Trophoblast cell (in vitro differentiated cells and primary cell): Measurements from ENCODE around the gene CHRNB2.

Experiments
- DNase-seq, 2 donors: peaks; one replicate each; pipeline ENCODE4 v3.0.0-alpha.2; 2016
- H2AFZ ChIP-seq: 2 replicates; pipeline ENCODE4 v1.6.1; 2013; ENCODE audit warnings: low read length, moderate library complexity, mild to moderate bottlenecking; ENCODE audit not compliant: insufficient read depth, poor library complexity
- H2AK5ac ChIP-seq: 2 replicates; pipeline ENCODE4 v1.6.1; 2013; ENCODE audit warnings: mild to moderate bottlenecking, low read length
- H2BK120ac ChIP-seq: 2 replicates; pipeline ENCODE4 v1.6.1; 2013; ENCODE audit warnings: low read length, mild to moderate bottlenecking, moderate library complexity; ENCODE audit not compliant: insufficient read depth, poor library complexity
- H2BK12ac ChIP-seq: 2 replicates; pipeline ENCODE4 v1.6.1; 2013; ENCODE audit warnings: mild to moderate bottlenecking, low read length, moderate library complexity
- H2BK5ac ChIP-seq: 2 replicates; pipeline ENCODE4 v1.6.1; 2013; ENCODE audit warnings: low read length, low read depth, moderate library complexity, mild to moderate bottlenecking; ENCODE audit not compliant: poor library complexity
- H3K14ac ChIP-seq: 2 replicates; pipeline ENCODE4 v1.6.1; 2013; ENCODE audit warnings: mild to moderate bottlenecking, low read length
- H3K18ac ChIP-seq: 2 replicates; pipeline ENCODE4 v1.6.1; 2013; ENCODE audit warnings: mild to moderate bottlenecking, low read length
- H3K23ac ChIP-seq: 2 replicates; pipeline ENCODE4 v1.6.1; 2013; ENCODE audit warnings: low read length
- H3K27ac ChIP-seq: 2 replicates; pipeline ENCODE4 v1.5.1; 2013; ENCODE audit warnings: low read depth, mild to moderate bottlenecking, inconsistent platforms, low read length, moderate library complexity
- H3K27me3 ChIP-seq: 2 replicates; pipeline ENCODE4 v1.6.1; 2013; ENCODE audit warnings: inconsistent platforms, mild to moderate bottlenecking, low read length, moderate library complexity; ENCODE audit not compliant: insufficient read depth
- H3K36me3 ChIP-seq, 2 experiments: 1 replicate in 1 of 2; 2 replicates in 1 of 2; pipeline ENCODE4 v1.6.1; 2013; ENCODE audit warnings: low read length in 2 of 2, mild to moderate bottlenecking in 2 of 2, moderate library complexity in 1 of 2; ENCODE audit not compliant: insufficient read depth in 2 of 2, control insufficient read depth in 1 of 2
- H3K4ac ChIP-seq: 2 replicates; pipeline ENCODE4 v1.6.1; 2013; ENCODE audit warnings: low read depth, mild to moderate bottlenecking, low read length, moderate library complexity
- H3K4me1 ChIP-seq, 2 experiments: 1 replicate in 1 of 2; 2 replicates in 1 of 2; pipeline ENCODE4 v1.6.1; 2013; ENCODE audit warnings: low read length in 2 of 2, mild to moderate bottlenecking in 2 of 2, moderate library complexity in 1 of 2; ENCODE audit not compliant: insufficient read depth in 2 of 2, control insufficient read depth in 1 of 2
- H3K4me2 ChIP-seq: 2 replicates; pipeline ENCODE4 v1.6.1; 2013; ENCODE audit warnings: inconsistent platforms, mild to moderate bottlenecking, low read length, moderate library complexity
- H3K4me3 ChIP-seq: 2 replicates; pipeline ENCODE4 v1.5.1; 2013; ENCODE audit warnings: mild to moderate bottlenecking, low read depth, low read length, inconsistent platforms
- H3K79me1 ChIP-seq: one replicate; pipeline ENCODE4 v1.6.1; 2013; ENCODE audit warnings: low read length
- H3K79me2 ChIP-seq: 2 replicates; pipeline ENCODE4 v1.6.1; 2013; ENCODE audit warnings: low read length, mild to moderate bottlenecking; ENCODE audit not compliant: control insufficient read depth, insufficient read depth, poor library complexity
- H3K9ac ChIP-seq: 2 replicates; pipeline ENCODE4 v1.6.1; 2013; ENCODE audit warnings: mild to moderate bottlenecking, low read length
- H3K9me3 ChIP-seq: 2 replicates; pipeline ENCODE4 v1.6.1; 2013; ENCODE audit warnings: low read depth, mild to moderate bottlenecking, control low read depth, inconsistent platforms, low read length; ENCODE audit not compliant: insufficient read depth
- H4K12ac ChIP-seq: 2 replicates; pipeline ENCODE4 v1.6.1; 2013; ENCODE audit warnings: low read depth, mild to moderate bottlenecking, low read length, moderate library complexity
- H4K8ac ChIP-seq: 2 replicates; pipeline ENCODE4 v1.6.1; 2013; ENCODE audit warnings: low read depth, mild to moderate bottlenecking, low read length, moderate library complexity
- H4K91ac ChIP-seq: one replicate; pipeline ENCODE4 v1.6.1; 2013; ENCODE audit warnings: low read depth, mild to moderate bottlenecking, low read length, moderate library complexity
- WGBS: extraction: QIAGEN DNeasy Blood & Tissue Kit; methylation state at CpG from one replicate; pipeline ENCODE4 v1.1.7; 2013; ENCODE audit warnings: missing lambda C conversion rate; ENCODE audit not compliant: insufficient read length, insufficient coverage; ENCODE audit errors: extremely low coverage; 5-methylcytosine and 5-hydroxymethylcytosine counted together

The CHRNB2 gene

DNA sequence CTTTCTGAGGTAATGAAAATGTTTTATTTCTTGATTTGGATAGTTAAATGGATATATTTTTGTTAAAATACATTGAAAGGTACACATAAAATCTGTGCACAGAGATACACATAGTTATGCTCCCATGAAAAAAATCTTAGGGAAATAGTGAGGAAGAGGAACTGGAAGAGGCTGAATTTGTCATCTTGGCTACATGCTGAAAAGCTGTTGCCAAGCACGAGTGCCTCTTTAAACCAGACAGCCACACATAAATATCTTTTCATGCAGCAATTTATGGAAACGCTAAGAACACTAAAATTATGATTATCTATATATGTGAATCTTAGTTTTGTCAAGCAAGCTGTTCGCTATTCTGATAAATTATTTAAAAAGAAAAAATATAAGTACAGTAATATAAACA, 53.2 kb downstream of the CHRNB2 start:
- Histone ChIP-seq H3K79me2 (no peaks in the 10 kb centered on the region), H4K8ac (no peak overlapping the region), H3K4me2 (no peak overlapping the region), H3K4me3 (no peak overlapping the region), H2BK120ac (no peak overlapping the region), H3K18ac (no peak overlapping the region), H4K12ac (no peak overlapping the region), H3K9me3 (no peaks in the 10 kb centered on the region), H3K27me3 (no peaks in the 10 kb centered on the region), H3K14ac (no peak overlapping the region), H3K36me3 (no peaks in the 10 kb centered on the region), H4K91ac (no peak overlapping the region), H3K27ac (no peak overlapping the region), H3K9ac (no peak overlapping the region), H2BK5ac (no peak overlapping the region), H3K4ac (no peak overlapping the region), H3K23ac (no peak overlapping the region), H2AK5ac (no peak overlapping the region), H3K4me1 (peaks cover 0 to 4% of the 10 kb centered on the region in 2 experiments), H2BK12ac (no peak overlapping the region), H2AFZ (no peak overlapping the region), H3K79me1 (no peaks in the 10 kb centered on the region)
- no peak for DNase-seq
- no CpG with 5 or more reads among the region's 3 CpGs for WGBS

DNA sequence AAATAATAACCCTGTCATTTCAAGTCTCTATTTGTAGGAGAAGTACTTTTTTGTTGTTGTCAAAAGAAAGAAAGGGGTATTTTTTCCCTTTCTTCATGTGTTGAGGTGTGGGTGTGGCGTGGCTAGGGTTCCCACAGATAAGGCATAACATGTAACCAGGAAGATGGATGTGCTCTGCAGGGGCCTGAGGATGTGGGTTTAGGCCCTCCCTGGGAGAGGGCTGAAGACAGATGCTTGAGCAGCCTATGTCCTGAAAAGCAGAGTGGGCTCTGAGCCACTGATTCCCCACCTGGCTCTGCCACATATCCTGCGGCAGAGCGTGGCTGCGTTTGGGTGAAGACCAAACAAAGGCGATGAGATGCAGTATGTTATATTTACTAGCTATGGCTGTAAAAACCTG, 54.3 kb downstream of the CHRNB2 start:
- no peak overlapping the region for H3K18ac ChIP-seq
- no peak overlapping the region for H4K12ac ChIP-seq
- H4K91ac ChIP-seq = no peak overlapping the region
- no peak overlapping the region for H2AK5ac ChIP-seq
- no peak overlapping the region for H3K27ac ChIP-seq
- WGBS = no CpG with 5 or more reads among the region's 5 CpGs
- no peak overlapping the region for H3K14ac ChIP-seq
- no peak overlapping the region for H3K23ac ChIP-seq
- H3K27me3 ChIP-seq = no peaks in the 10 kb centered on the region
- no peaks in the 10 kb centered on the region for H3K79me1 ChIP-seq
- H2BK120ac ChIP-seq = no peak overlapping the region
- H2BK5ac ChIP-seq = no peak overlapping the region
- H3K36me3 ChIP-seq = no peaks in the 10 kb centered on the region
- peaks cover 0 to 4% of the 10 kb centered on the region in 2 experiments for H3K4me1 ChIP-seq
- DNase-seq = no peak
- no peak overlapping the region for H3K9ac ChIP-seq
- no peak overlapping the region for H3K4me2 ChIP-seq
- H2BK12ac ChIP-seq = no peak overlapping the region
- no peak overlapping the region for H2AFZ ChIP-seq
- no peaks in the 10 kb centered on the region for H3K9me3 ChIP-seq
- no peak overlapping the region for H3K4me3 ChIP-seq
- H3K79me2 ChIP-seq = no peaks in the 10 kb centered on the region
- H4K8ac ChIP-seq = no peak overlapping the region
- H3K4ac ChIP-seq = no peak overlapping the region

DNA sequence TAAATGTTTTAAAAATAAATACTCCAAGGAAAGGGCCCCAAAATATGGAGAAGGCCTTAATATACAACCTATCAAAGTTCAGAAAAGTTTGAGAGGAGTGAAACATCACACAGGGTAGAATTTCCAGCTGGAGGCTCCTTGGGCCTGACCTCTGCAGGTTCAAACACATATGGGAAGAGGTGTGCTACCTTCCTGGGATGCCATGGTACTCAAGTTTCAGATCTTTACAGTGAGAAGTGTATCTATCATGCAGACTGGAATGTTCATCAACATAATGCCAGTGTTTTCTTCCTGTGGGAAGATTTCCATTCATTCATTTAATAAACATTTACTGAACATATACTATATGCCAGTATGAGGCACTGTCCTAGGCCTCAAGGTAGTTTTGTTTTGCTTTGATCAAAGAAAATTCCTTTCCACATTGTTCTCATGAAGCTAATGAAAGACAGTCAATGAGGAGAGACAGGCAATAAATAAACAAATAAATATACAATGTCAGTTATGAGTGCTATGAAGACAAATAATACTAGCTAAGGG, 55.0 kb downstream of the CHRNB2 start:
- no peaks in the 10 kb centered on the region for H3K9me3 ChIP-seq
- H3K23ac ChIP-seq = no peak overlapping the region

DNA sequence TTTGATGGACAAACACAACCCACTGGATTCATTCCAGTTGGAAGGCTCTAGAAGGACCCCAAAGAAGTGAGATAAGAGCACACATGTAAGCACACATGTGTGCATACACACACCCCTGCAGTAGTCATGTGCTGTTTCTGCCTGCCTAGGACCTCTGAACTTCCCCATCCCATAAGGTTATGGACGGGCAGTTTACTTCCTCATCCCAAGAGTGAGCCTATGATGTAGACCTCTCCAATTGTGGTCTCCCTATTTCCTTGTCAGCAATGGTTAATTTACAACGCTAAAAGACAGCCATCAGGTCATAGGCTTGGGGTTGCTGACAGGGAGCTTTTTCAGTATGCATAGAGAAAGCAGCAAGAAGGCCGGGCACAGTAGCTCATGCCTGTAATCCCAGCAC, 55.8 kb downstream of the CHRNB2 start:
- Histone ChIP-seq H2BK120ac (no peak overlapping the region), H3K9ac (no peak overlapping the region), H3K79me2 (peaks cover 6% of the 10 kb centered on the region), H3K23ac (peak overlapping the region; percentile 10), H2BK5ac (no peak overlapping the region), H3K27ac (no peak overlapping the region), H3K18ac (no peak overlapping the region), H3K27me3 (no peaks in the 10 kb centered on the region), H2BK12ac (no peak overlapping the region), H3K4me2 (no peak overlapping the region), H3K4ac (peak overlapping the region; percentile 19), H4K8ac (no peak overlapping the region), H3K36me3 (no peaks in the 10 kb centered on the region), H2AFZ (no peak overlapping the region), H3K4me1 (peaks cover 0 to 4% of the 10 kb centered on the region in 2 experiments), H4K12ac (no peak overlapping the region), H3K4me3 (no peak overlapping the region), H3K9me3 (no peaks in the 10 kb centered on the region), H2AK5ac (no peak overlapping the region), H3K14ac (no peak overlapping the region), H3K79me1 (peaks cover 5% of the 10 kb centered on the region), H4K91ac (no peak overlapping the region)
- no CpG with 5 or more reads among the region's 3 CpGs for WGBS
- no peak for DNase-seq

More for the DNA sequence above, 55.0 kb downstream of the CHRNB2 start:
- Histone ChIP-seq H3K4me3 (no peak overlapping the region), H4K91ac (no peak overlapping the region), H3K4ac (no peak overlapping the region), H2BK120ac (no peak overlapping the region), H3K27me3 (no peaks in the 10 kb centered on the region), H2AK5ac (no peak overlapping the region), H4K8ac (no peak overlapping the region), H3K4me2 (no peak overlapping the region), H4K12ac (no peak overlapping the region), H3K79me2 (peaks cover 5% of the 10 kb centered on the region), H3K9ac (no peak overlapping the region), H3K4me1 (peaks cover 0 to 4% of the 10 kb centered on the region in 2 experiments), H3K79me1 (peaks cover 2% of the 10 kb centered on the region), H3K18ac (no peak overlapping the region), H3K36me3 (no peaks in the 10 kb centered on the region), H2AFZ (no peak overlapping the region), H3K14ac (no peak overlapping the region), H2BK12ac (no peak overlapping the region), H2BK5ac (no peak overlapping the region), H3K27ac (no peak overlapping the region)
- no peak for DNase-seq
